CD4-positive, alpha-beta T cell (primary cell): ENCODE data around the gene TAS2R3. TPM values are rescaled to one million over a fixed set of nuclear protein-coding genes. Genes with fewer than 3 reads are reported as not detected.
A peak's percentile ranks its signal among the peaks of the same experiment; 100 is the strongest.

Experiments used
- ATAC-seq: fragments of 200-7000 bp; cut with Tn5 transposase; one replicate; pipeline ENCODE4 v1.10.0; 2022; ENCODE audit warnings: mild to moderate bottlenecking; ENCODE audit not compliant: poor library complexity
- CTCF ChIA-PET: fragments of 350-600 bp; sonication (Branson Sonifier 250); formaldehyde crosslinking; loops from one replicate; lab custom pipeline; 2021; ENCODE audit warnings: antibody characterized with exemption, inconsistent platforms; lab: Charles Lee
- POLR2A ChIA-PET: fragments of 350-600 bp; sonication (Branson Sonifier 250); formaldehyde crosslinking; loops from one replicate; lab custom pipeline; 2021; ENCODE audit warnings: antibody characterized with exemption, inconsistent platforms; lab: Charles Lee
- DNase-seq, 14 experiments: peaks; one replicate each; pipeline ENCODE4 v3.0.0-alpha.2; 2013 to 2020; ENCODE audit warnings: mixed read lengths in 2 of 14
- H3K27ac ChIP-seq, 2 donors: one replicate each; pipeline versions ENCODE4 v1.5.1 to v1.7.0; 2013; ENCODE audit warnings: low read length in 2 of 2, low read depth in 1 of 2, mild to moderate bottlenecking in 1 of 2
- H3K27me3 ChIP-seq, 2 experiments: 1 replicate in 1 of 2; 2 replicates in 1 of 2; pipeline versions ENCODE4 v1.6.1 to v1.7.0; 2013; ENCODE audit warnings: low read length in 2 of 2, control low read depth in 1 of 2, mild to moderate bottlenecking in 1 of 2, moderate library complexity in 1 of 2; ENCODE audit not compliant: insufficient read depth in 2 of 2, control insufficient read depth in 1 of 2
- H3K36me3 ChIP-seq: one replicate; pipeline ENCODE4 v1.6.1; 2013; ENCODE audit warnings: low read length, control low read depth; ENCODE audit not compliant: insufficient read depth
- H3K4me1 ChIP-seq: one replicate; pipeline ENCODE4 v1.6.1; 2013; ENCODE audit warnings: low read length, control low read depth; ENCODE audit not compliant: insufficient read depth
- H3K4me3 ChIP-seq: one replicate; pipeline ENCODE4 v1.5.1; 2013; ENCODE audit warnings: mild to moderate bottlenecking, low read length, moderate library complexity
- H3K9me3 ChIP-seq, 2 experiments: 1 replicate in 1 of 2; 2 replicates in 1 of 2; pipeline versions ENCODE4 v1.6.1 to v1.7.0; 2013; ENCODE audit warnings: low read length in 2 of 2, mild to moderate bottlenecking in 2 of 2, control low read depth in 1 of 2, moderate library complexity in 1 of 2; ENCODE audit not compliant: control insufficient read depth in 1 of 2, insufficient read depth in 1 of 2
- H3K27ac Mint-ChIP-seq: one replicate; pipeline ENCODE4 v1.8.0; 2020; ENCODE audit warnings: mixed read lengths
- H3K27me3 Mint-ChIP-seq: one replicate; pipeline ENCODE4 v1.8.0; 2021; ENCODE audit warnings: mixed read lengths
- H3K36me3 Mint-ChIP-seq: one replicate; pipeline ENCODE4 v1.8.0; 2021; ENCODE audit warnings: low read depth, mixed read lengths
- H3K4me1 Mint-ChIP-seq: one replicate; pipeline ENCODE4 v1.8.0; 2021; ENCODE audit warnings: low read depth, mixed read lengths
- H3K4me3 Mint-ChIP-seq: one replicate; pipeline ENCODE4 v1.8.0; 2020; ENCODE audit warnings: mild to moderate bottlenecking, mixed read lengths
- H3K9me3 Mint-ChIP-seq: one replicate; pipeline ENCODE4 v1.8.0; 2020; ENCODE audit warnings: mixed read lengths
- CTCF ChIP-seq: fragments of 200-600 bp; IDR thresholded peaks from one replicate; pipeline ENCODE4 v1.8.0; 2022; ENCODE audit warnings: antibody characterized with exemption, mild to moderate bottlenecking
- intact Hi-C, 2 experiments: fragments of 100-400 bp; cut with DNase I in 1 of 2; cut with micrococcal nuclease in 1 of 2; formaldehyde crosslinking; loops; one replicate each; pipeline versions ENCODE4 v1.15.1 to v1.9.0; 2023 to 2025; cut with DNase I, micrococcal nuclease
- total RNA-seq, 174 experiments: library from RNA in 2 of 174; stranded (reverse) in 2 of 174; gene quantifications; one replicate each; pipeline ENCODE4 v1.2.3 and lab custom pipeline; 2021 to 2026

The TAS2R3 gene
- total RNA-seq, 2 experiments from 2014 or later: 0.25 to 0.31 TPM

- H3K27me3 Mint-ChIP-seq: no peaks in the 10 kb centered on the region
- Histone ChIP-seq H3K9me3 (peaks cover 0 to 4% of the 10 kb centered on the region in 2 experiments), H3K27ac (no peak within 1 kb of the TSS), H3K27me3 (no peaks in the 10 kb centered on the region), H3K36me3 (peaks cover 20% of the 10 kb centered on the region), H3K4me3 (no peak within 1 kb of the TSS), H3K4me1 (no peaks in the 10 kb centered on the region)
- no peak for TF ChIP-seq CTCF
- peaks cover 78% of the 10 kb centered on the region for H3K36me3 Mint-ChIP-seq
- H3K9me3 Mint-ChIP-seq: peaks cover 2% of the 10 kb centered on the region
- ChIA-PET CTCF (no interaction called here), POLR2A (no interaction called here)
- H3K4me3 Mint-ChIP-seq: no peak within 1 kb of the TSS
- intact Hi-C loops: no loop called here
- no peak for DNase-seq
- no peaks in the 10 kb centered on the region for H3K4me1 Mint-ChIP-seq
- H3K27ac Mint-ChIP-seq: no peak within 1 kb of the TSS
- no peak for ATAC-seq
These were observed 12.5 kb downstream of the TAS2R3 start, which contains the start of gene TAS2R4 for GRCh38 chr7:141776374-141776773. Gene TAS2R4 (plus strand): TSS chr7:141776674. CDS start chr7:141778489, 1,815 bp downstream.

GRCh38 chr7:141785706-141786552, 22.0 kb downstream of the TAS2R3 start:
- H3K27ac ChIP-seq: no peak overlapping the region
- intact Hi-C loops: loop anchor here (1.0 kb wide), 1 partner anchor 132 kb away; no protein-coding TSS in a partner anchor

GRCh38 chr7:141788296-141788695, 24.4 kb downstream of the TAS2R3 start:
- Mint-ChIP-seq H3K27ac (no peak overlapping the region), H3K4me1 (no peaks in the 10 kb centered on the region), H3K9me3 (no peaks in the 10 kb centered on the region), H3K36me3 (peaks cover 25% of the 10 kb centered on the region), H3K4me3 (no peak overlapping the region), H3K27me3 (no peaks in the 10 kb centered on the region)
- ATAC-seq: no peak
- Histone ChIP-seq H3K27ac (no peak overlapping the region), H3K36me3 (peaks cover 16% of the 10 kb centered on the region), H3K4me3 (no peak overlapping the region), H3K27me3 (no peaks in the 10 kb centered on the region), H3K4me1 (no peaks in the 10 kb centered on the region), H3K9me3 (no peaks in the 10 kb centered on the region)
- intact Hi-C loops: no loop called here
- DNase-seq: no peak
- TF ChIP-seq CTCF: no peak
- CTCF ChIA-PET: no interaction called here
- POLR2A ChIA-PET: no interaction called here

More at GRCh38 chr7:141785706-141786552, 22.0 kb downstream of the TAS2R3 start:
- Histone ChIP-seq H3K4me1 (no peaks in the 10 kb centered on the region), H3K9me3 (no peaks in the 10 kb centered on the region), H3K4me3 (no peak overlapping the region), H3K27me3 (no peaks in the 10 kb centered on the region), H3K36me3 (peaks cover 16% of the 10 kb centered on the region)
- TF ChIP-seq CTCF: peak; percentile 84
- Mint-ChIP-seq H3K4me1 (no peaks in the 10 kb centered on the region), H3K9me3 (no peaks in the 10 kb centered on the region), H3K4me3 (no peak overlapping the region), H3K27me3 (no peaks in the 10 kb centered on the region), H3K27ac (no peak overlapping the region), H3K36me3 (peaks cover 20% of the 10 kb centered on the region)
- CTCF ChIA-PET: interaction anchor here (0.5 to 1.9 kb wide), 8 partner anchors 14 to 246 kb away, joined by 3 to 16 read pairs (median 3); no protein-coding TSS in a partner anchor
- ATAC-seq (peak; percentile 55), DNase-seq (peak in 5 of 14 experiments; percentile 20 to 64 (median 46))
- POLR2A ChIA-PET: interaction anchor here (0.7 to 0.8 kb wide), 2 partner anchors 48 to 131 kb away, joined by 3 to 5 read pairs; partner anchors contain the start of gene SSBP1
